Measurements from ENCODE around the gene CDH23.

DNA sequence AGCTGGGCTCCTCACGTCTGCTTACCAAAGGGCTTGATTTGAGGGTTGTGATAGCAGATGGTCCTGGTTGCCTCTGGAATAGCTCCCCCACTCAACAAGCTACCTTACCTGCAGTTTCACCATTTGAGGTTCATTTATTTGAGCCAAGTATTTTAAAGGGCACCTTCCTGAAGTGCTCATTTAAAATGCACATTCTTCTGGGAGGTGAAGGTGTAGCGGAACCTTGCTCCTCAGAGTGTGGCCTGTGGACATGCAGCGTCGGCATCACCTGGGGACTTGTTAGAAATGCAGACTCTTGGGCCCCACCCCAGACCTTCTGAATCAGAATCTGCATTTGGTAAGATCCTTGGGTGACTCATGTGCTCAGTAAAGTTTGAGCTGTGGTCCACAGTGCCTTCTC lies 2.3 kb downstream of the CDH23 start:
- TF ChIP-seq POLR2A (IDR thresholded peaks at IDR 0.05; ENCODE audit: control extremely low read depth in 1 of 2, low read depth in 2 of 2, low read length in 2 of 2) = no peak
- TF ChIP-seq, protein P1, sequence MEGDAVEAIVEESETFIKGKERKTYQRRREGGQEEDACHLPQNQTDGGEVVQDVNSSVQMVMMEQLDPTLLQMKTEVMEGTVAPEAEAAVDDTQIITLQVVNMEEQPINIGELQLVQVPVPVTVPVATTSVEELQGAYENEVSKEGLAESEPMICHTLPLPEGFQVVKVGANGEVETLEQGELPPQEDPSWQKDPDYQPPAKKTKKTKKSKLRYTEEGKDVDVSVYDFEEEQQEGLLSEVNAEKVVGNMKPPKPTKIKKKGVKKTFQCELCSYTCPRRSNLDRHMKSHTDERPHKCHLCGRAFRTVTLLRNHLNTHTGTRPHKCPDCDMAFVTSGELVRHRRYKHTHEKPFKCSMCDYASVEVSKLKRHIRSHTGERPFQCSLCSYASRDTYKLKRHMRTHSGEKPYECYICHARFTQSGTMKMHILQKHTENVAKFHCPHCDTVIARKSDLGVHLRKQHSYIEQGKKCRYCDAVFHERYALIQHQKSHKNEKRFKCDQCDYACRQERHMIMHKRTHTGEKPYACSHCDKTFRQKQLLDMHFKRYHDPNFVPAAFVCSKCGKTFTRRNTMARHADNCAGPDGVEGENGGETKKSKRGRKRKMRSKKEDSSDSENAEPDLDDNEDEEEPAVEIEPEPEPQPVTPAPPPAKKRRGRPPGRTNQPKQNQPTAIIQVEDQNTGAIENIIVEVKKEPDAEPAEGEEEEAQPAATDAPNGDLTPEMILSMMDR (IDR thresholded peaks at IDR 0.05; ENCODE audit: control extremely low read depth in 1 of 3, insufficient read depth in 1 of 3, low read depth in 1 of 3, low read length in 3 of 3) = no peak
- TF ChIP-seq TBP (IDR thresholded peaks at IDR 0.05; ENCODE audit: low read depth, low read length) = no peak
- TF ChIP-seq CBX5 (IDR thresholded peaks at IDR 0.05; ENCODE audit: low read depth, low read length) = no peak
- no peak for TF ChIP-seq TAF1 (IDR thresholded peaks at IDR 0.05; ENCODE audit: low read depth, low read length)
- no peak for TF ChIP-seq USF2 (IDR thresholded peaks at IDR 0.05; ENCODE audit: low read length)
- no peak for TF ChIP-seq HDAC6 (IDR thresholded peaks at IDR 0.05; ENCODE audit: low read depth, low read length)
